Fibroblast of lung (primary cell): ENCODE measurements around the gene KLHL1.

ENCODE experiments used
- EZH2 ChIP-seq: IDR thresholded peaks from 2 replicates; pipeline ENCODE4 v1.5.1; 2012; ENCODE audit warnings: low read length, control low read depth, mild to moderate bottlenecking; ENCODE audit errors: missing control alignments
- TF ChIP-seq, protein P1 (sequence below), 2 donors: IDR thresholded peaks in 1 of 2; conservative IDR thresholded peaks in 1 of 2; 1 replicate in 1 of 2; 2 replicates in 1 of 2; pipeline ENCODE4 v1.5.1; 2011 to 2012; ENCODE audit warnings: low read length in 2 of 2, control low read depth in 1 of 2, inconsistent platforms in 1 of 2, low read depth in 1 of 2, mild to moderate bottlenecking in 1 of 2

DNA sequence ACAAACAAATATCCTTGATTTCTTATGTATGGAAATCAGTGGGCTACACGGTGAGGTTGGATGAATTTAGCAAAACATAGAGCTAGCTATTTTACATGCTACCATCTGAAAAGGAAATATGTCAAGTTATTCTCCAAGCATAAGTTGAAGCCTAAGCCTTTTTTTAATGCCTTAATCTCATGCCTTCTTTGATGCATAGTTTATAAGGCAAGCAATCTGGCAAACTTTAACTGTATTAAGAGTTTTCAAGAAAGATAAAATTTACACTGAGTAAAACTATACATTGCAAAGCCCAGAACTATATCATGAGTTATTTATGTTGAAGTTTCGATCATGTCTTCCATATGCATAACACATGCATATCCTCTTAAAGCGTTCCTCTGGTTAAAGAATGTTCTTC lies 85.6 kb downstream of the KLHL1 start:
- TF ChIP-seq, protein P1, sequence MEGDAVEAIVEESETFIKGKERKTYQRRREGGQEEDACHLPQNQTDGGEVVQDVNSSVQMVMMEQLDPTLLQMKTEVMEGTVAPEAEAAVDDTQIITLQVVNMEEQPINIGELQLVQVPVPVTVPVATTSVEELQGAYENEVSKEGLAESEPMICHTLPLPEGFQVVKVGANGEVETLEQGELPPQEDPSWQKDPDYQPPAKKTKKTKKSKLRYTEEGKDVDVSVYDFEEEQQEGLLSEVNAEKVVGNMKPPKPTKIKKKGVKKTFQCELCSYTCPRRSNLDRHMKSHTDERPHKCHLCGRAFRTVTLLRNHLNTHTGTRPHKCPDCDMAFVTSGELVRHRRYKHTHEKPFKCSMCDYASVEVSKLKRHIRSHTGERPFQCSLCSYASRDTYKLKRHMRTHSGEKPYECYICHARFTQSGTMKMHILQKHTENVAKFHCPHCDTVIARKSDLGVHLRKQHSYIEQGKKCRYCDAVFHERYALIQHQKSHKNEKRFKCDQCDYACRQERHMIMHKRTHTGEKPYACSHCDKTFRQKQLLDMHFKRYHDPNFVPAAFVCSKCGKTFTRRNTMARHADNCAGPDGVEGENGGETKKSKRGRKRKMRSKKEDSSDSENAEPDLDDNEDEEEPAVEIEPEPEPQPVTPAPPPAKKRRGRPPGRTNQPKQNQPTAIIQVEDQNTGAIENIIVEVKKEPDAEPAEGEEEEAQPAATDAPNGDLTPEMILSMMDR (conservative IDR thresholded peaks at IDR 0.05 in 1 of 2, IDR thresholded peaks at IDR 0.05 in 1 of 2; ENCODE audit: low read depth in 1 of 2, low read length in 2 of 2), result no peak
- TF ChIP-seq EZH2, result no peak
